Hepatocyte (in vitro differentiated cells): ENCODE data around the gene GNG7.

Experiments used
- CTCF ChIP-seq: fragments of 200-600 bp; sonication (generic); IDR thresholded peaks from 2 replicates; pipeline ENCODE4 v1.5.1; 2016; ENCODE audit warnings: antibody characterized with exemption, mild to moderate bottlenecking; ENCODE audit not compliant: poor library complexity
- EZH2 ChIP-seq: fragments of 200-600 bp; sonication (generic); IDR thresholded peaks from 2 replicates; pipeline ENCODE4 v1.6.1; 2016; ENCODE audit warnings: antibody characterized with exemption, mild to moderate bottlenecking, borderline replicate concordance

- no peak for TF ChIP-seq CTCF
- TF ChIP-seq EZH2, result no peak
Measured at GRCh38 chr19:2678044-2678671, 24.3 kb downstream of the GNG7 start.
